HUDEP-2 (cell line): ENCODE measurements around the gene ZNF687.
"Not testable (repeated sequence)": the region's sequence is repeated elsewhere in the genome, so short reads cannot be mapped to it uniquely, and the experiment has no call there.

ENCODE experiments used
- DNase-seq, 76 experiments: peaks; one replicate each; lab custom pipeline; 2025; ENCODE audit not compliant: unreplicated experiment in 76 of 76; lab: John Stamatoyannopoulos, UW

Gene ZNF687

DNA sequence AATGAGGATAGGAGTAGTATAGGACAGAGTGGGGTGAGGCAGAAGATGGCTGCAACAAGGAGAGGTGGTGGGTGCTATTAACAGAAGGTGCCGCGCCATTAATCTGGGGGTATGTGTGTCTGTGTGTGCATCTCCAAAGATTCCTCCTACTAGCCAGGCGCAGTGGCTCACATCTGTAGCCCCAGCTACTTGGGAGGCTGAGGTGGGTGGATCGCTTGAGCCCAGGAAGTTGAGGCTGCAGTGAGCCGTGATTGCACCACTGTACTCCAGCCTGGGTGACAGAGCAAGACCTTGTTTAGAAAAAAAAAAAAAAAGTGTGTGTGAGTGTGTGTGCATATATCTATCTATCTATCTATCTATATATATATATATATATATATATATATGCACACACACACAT is 6.8 kb upstream of the ZNF687 start:
- not testable (repeated sequence) for DNase-seq

DNA sequence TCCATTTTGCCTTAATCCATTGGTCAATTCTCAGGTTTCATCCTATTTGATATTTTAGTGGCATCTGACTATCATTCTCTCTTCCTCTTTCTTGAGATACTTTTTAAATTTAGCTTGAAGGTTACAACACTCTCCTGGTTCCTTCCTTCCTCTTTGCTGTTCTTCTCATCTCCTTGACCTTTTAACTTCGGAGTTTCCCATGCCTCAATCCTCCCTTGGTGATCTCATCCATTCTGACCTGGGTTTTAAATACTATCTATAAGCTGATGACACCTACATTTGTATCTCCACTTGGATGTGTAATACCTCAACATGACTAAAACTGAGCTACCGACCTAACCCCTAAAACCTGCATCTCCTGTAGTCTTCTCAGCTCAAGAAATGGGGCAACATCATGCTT is 4.8 kb upstream of the ZNF687 start:
- DNase-seq, result no peak

DNA sequence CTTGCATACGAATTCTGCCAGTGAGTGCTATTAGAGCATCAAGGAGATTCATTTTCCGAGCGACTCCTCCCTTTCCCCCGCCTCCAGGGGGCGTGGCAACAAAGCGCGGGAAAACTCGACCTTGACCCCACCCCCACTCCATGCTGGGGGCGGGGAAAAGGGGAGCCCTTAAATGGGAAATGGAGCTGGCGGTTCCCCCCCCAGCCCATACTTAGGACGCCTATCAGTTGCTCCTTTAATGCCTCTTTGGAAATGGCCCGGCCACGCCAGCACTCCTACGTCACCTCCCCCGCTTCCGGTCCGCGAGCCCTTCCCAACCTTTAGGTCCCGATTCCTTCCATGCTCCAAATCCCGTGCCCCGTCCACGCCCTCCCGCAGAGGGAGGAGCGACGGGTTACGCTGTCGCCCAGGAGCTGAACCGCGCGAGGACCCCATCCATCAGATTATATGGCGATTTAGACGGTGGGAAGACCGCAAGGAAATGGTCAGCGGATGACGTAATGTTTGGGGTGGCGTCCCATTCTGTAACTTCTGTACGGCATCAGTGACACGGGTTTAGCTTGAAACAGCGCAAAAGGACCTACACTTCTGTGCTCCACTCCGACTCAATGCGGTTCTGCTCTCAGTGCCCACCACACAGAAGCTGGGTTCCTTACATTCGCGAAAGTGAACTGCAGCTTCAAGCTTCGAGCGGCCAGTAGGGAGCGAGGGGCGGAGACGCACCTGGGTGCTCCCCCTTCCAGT is 702 bp upstream of the ZNF687 start:
- DNase-seq, result peak in 75 of 76 experiments; percentile 66 to 99 (median 95)

DNA sequence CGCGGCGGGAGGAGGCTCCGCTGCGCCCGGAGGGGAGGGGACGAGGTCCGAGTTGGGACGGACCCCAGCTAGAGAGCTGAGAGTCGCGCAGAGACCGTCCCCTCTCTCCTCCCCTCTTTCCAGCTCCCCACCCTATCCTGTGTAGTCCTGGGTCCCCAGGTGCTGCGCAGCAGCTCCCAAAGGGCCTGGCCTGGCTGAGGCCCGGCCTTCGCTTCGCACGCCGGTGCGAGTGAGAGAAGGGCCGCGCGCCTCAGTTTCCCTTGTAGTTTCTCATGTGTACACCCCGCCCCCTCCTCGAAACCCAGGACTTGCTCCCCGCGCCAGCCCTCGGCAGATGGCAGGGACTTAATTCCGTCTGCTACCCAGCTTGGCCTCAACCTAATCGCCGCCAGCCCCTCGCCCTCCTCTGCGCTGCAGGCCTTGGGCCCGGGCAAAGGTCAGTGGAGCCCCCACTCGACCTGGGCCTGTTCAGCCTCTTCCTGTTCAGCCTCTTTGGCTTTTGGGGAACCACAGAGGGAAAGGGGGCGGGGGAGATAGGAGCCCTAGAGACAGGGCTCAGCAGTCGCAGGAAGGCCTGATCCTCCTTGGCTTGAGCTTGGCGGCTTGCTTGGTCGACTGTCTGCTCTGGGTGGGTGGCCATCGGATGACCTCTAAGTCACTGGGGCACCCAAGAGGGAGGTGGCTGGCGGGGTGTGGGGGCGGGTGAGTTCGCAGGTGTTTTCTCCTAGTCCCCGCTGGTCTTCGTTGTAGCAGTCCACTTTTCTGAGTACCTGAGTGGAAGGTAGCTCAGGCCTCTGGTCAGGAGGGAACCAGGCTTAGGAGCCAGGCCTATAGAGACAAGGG is 1.0 kb downstream of the ZNF687 start:
- peak in 1 of 76 experiments; percentile 28 for DNase-seq

DNA sequence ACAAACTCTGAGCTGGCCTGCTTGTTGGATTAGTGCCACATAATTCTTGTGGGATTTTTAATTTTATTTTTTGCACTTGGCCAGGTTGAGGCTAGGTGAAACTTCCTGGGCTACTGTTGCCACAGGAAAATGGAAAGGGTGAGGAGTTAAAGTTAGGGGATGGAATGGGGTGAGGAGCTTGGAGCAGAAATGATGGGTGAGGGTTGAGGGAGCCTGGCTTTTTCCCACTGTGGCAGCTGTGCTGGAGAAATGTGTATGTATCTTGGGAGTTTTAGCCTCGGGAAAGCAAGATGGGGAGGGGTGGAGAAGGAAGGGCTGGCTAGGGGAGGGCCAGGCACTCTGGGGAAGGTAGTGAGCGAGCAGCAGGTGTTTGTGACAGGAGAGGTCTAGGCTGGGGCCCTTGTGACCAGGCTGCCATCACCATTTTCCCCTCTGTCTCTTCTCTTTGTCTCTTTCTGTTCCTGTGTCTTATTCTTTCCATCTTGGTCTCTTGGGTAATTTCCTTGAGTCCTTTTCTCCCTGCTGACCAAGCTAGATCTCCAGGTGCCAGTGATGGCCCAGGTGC is 2.0 kb downstream of the ZNF687 start:
- DNase-seq, result no peak

DNA sequence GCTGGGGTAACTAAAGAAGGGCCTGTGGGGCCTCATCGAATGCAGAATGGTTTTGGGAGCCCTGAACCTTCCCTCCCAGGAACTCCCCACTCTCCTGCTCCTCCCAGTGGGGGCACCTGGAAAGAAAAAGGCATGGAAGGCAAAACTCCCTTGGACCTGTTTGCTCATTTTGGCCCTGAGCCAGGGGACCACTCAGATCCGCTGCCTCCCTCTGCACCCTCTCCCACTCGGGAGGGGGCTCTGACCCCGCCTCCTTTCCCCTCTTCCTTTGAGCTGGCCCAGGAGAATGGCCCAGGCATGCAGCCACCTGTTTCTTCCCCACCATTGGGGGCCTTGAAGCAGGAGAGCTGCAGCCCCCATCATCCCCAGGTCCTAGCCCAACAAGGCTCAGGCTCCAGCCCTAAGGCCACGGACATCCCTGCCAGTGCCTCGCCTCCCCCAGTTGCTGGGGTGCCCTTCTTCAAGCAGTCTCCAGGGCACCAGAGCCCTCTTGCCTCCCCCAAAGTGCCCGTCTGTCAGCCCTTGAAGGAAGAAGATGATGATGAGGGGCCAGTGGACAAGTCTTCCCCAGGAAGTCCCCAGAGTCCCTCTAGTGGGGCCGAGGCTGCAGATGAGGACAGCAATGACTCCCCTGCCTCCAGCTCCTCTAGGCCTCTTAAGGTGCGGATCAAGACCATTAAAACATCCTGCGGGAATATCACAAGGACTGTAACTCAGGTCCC is 4.7 kb downstream of the ZNF687 start:
- no peak for DNase-seq

DNA sequence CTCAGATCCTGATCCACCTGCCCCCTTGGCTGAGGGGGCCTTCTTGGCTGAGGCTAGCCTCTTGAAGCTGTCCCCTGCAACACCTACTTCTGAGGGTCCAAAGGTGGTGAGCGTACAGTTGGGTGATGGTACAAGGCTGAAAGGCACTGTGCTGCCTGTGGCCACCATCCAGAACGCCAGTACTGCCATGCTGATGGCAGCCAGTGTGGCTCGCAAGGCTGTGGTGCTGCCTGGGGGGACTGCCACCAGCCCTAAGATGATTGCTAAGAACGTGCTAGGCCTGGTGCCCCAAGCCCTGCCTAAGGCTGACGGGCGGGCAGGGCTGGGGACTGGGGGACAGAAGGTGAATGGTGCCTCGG is 5.2 kb downstream of the ZNF687 start:
- DNase-seq, result no peak

DNA sequence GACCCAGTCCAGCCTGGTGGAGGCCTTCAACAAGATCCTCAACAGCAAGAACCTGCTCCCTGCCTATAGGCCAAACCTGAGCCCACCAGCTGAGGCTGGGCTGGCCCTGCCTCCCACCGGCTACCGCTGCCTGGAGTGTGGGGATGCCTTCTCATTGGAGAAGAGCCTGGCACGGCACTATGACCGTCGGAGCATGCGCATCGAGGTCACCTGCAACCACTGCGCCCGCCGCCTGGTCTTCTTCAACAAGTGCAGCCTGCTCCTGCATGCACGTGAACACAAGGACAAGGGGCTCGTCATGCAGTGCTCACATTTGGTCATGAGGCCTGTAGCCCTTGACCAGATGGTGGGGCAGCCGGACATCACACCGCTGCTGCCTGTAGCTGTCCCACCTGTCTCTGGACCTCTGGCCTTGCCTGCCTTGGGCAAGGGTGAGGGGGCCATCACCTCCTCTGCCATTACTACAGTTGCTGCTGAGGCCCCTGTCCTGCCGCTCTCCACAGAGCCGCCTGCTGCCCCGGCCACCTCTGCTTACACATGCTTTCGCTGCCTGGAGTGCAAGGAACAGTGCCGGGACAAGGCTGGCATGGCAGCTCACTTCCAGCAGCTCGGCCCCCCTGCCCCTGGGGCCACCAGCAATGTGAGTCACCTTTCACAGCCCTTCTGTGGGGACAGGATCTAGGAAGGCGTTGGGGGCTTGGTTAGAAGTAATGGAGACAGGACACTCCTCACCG is 5.8 kb downstream of the ZNF687 start:
- no peak for DNase-seq

DNA sequence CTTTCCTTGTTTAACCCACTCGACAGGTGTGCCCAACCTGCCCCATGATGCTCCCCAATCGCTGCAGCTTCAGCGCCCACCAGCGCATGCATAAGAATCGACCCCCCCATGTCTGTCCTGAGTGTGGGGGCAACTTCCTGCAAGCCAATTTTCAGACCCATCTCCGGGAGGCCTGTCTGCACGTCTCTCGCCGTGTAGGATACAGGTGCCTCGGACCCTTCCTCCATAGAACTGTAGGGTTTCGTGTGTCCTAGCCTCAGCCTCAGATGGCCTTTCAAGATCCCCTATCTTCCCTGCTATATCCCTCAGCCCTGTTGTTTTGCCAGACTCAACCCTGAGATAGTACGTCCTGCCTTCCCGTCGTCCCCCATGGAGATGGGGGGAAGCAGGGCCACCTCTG is 6.4 kb downstream of the ZNF687 start:
- no peak for DNase-seq

DNA sequence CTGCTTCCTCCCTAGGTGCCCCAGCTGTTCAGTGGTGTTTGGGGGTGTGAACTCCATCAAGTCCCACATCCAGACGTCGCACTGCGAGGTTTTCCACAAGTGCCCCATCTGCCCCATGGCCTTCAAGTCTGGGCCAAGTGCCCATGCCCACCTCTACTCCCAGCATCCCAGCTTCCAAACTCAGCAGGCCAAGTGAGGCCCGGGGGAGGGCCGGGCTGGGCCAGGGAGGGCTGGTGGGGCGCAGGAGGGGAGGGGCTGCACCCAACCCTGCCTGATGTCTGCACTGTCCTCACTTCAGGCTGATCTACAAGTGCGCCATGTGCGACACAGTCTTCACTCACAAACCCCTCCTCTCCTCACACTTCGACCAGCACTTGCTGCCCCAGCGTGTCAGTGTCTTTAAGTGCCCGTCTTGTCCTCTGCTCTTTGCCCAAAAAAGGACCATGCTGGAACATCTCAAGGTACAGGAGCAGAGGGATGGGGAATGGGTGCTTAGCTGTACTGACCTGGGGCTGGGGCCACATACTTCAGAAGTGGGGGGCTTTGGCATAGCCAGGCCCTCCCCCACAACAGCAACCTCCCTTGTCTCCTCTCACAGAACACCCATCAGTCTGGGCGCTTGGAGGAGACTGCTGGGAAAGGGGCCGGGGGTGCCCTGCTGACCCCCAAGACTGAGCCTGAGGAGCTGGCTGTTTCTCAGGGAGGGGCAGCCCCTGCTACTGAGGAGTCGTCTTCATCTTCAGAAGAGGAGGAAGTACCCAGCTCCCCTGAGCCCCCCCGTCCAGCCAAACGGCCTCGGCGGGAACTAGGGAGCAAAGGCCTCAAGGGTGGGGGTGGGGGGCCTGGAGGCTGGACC is 7.2 kb downstream of the ZNF687 start:
- DNase-seq, result no peak

DNA sequence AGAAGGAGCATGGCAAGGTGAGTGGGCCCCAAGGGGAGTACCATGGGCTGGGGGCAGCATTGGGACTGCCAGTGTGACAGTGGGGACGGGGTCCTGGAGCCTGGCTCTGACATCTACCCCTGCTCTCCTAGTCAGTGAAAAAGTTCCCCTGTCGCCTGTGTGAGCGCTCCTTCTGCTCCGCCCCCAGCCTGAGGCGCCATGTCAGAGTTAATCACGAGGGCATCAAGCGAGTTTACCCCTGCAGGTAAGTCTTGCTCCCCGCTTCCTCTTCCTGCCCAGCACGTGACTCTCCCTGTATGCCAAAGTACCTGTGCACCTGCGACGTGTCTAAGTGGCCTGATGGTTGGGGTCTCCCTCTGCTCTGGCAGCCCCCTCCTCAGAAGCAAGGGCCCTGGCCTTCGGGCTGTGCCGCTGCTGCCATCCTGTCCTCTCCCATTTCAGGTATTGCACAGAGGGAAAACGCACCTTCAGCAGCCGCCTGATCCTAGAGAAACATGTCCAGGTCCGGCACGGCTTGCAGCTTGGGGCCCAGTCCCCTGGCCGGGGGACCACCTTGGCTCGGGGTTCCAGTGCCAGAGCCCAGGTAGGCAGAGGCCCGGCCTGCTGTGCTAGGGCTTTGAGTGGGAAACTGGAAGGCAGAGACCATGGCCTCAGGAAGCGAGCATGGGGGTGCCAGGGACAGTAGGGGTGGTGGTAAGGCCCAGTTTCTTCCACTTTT is 8.1 kb downstream of the ZNF687 start:
- DNase-seq, result no peak

DNA sequence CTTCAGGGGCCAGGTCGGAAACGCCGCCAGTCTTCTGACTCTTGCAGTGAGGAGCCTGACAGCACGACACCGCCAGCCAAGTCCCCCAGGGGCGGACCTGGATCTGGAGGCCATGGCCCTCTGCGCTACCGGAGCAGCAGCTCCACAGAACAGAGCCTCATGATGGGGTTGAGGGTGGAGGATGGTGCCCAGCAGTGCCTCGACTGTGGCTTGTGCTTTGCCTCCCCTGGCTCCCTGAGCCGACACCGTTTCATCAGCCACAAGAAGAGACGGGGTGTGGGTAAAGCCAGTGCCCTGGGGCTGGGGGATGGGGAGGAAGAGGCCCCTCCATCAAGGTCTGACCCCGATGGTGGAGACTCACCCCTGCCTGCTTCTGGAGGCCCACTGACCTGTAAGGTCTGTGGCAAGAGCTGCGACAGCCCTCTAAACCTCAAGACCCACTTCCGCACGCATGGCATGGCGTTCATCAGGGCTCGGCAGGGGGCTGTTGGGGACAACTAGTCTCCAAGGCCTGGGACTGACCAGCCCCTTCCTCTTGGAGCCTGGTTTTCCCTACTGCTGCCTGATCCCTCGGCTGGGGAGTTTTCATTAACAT is 8.7 kb downstream of the ZNF687 start:
- no peak for DNase-seq

DNA sequence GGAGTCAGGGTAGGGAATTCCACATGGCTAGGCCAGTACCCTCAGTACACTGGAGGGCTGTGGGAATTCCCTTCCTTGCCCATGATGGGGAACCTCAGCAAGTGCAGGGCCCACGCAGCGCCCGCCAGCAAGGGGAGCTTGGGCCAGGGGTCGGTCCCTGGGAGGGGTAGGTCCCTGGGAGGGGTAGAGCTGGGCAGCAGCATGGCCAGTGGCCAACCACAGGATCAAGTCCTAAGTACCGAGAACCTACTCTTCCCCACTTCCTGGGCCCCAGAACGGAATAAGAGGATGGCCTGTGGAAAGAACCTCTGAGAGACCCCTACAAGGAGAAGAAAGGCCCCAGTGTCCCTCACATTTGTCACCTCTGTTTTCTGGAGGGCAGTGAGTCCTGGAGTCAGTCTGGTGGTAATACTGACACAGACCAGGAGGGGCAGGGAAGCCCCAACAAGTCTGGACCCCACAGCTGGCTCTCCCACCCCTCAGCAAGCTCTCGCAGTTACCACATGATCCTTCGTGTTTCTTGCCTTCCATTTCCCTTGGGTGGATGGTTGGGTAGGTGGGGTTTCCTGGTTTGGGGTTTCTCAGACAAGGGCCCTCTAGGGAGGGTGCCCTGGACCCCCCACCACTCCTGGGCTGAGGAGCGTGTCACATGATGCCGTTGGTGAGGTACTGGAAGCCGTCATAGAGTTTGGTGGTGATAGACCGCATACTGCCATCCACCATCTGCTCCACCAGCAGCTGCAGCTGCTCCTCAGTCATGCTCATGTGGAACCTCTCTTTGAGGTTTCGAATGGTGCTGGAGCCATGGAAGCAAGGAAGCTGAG is 10.3 kb downstream of the ZNF687 start:
- no peak for DNase-seq

DNA sequence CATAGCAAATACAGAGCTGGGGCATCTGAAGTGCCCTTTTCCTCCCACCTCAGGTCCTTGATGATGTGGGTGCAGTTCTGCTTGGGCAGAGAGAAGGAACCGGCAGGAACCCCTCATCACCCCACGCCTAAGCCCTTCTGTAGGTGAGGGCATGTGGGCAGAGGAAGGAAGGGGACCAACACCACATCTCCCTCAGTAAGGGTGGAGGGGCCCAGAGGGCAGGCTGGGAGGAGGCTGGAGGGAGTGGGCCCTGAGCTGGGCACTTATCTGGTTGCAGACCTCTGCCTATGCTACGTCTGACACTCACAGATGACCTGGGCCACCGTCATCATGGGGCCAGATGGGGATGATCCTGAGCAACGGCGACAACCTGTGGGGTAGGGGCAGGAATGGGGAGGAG is 11.0 kb downstream of the ZNF687 start:
- no peak for DNase-seq

DNA sequence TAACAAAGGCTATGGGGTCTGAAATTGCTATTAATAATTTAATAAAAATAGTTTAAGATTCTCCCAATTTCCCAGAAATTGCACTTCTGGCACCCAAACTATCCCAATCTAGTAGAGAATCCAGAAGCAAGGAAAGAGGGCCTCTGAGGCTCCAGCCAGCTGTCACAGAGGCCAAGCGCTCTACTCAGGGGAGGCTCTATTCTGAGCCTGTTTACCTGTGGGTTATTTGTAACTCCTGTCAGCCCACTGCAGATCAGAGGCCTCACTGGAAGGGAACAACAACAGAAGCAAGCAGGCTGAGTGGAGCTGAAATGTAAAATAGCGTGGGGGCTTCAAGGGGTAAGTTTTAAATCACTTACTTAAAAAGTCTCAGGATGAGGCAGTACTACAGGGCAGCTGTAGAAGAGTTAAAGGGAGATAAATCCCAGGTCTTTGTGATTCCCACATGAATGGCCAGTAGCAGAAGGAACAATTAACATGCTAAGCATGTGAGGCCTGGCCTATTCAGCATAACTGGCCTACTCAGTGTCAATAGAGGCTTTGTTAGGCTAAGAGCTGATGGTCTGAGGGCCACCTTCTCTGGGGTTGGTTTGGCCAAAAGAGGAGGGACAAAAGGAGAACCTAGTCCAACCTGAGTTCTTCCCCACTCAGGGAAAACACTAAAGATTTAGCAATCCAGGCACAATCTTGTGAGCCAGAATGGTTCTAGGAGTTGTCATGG is 12.8 kb downstream of the ZNF687 start:
- DNase-seq, result no peak

DNA sequence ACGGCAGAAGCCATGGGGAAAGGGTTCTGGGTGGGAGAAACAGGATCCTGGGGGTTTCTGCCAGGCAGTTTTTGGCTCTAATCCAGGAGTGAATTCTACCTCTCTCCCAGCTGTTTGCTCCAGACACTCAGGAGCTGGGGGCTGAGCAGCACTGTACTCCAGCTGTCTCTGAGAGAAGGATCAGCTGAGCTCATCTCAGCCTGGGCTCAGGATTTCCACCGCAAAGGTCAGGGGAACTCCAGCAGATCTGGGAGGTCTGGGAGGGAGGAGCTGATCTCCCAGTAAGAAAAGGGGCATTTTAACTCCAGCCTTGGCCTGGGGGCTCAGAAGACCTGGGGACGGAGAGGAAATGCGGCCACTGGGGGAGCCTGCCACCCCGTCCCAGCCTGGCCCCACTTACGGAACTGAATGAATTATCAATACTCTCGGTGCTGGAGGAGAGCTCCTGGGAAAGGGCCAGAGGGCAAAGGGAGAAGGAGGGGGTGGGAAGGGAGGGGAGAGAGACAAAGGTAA is 27.8 kb downstream of the ZNF687 start:
- DNase-seq, result no peak

DNA sequence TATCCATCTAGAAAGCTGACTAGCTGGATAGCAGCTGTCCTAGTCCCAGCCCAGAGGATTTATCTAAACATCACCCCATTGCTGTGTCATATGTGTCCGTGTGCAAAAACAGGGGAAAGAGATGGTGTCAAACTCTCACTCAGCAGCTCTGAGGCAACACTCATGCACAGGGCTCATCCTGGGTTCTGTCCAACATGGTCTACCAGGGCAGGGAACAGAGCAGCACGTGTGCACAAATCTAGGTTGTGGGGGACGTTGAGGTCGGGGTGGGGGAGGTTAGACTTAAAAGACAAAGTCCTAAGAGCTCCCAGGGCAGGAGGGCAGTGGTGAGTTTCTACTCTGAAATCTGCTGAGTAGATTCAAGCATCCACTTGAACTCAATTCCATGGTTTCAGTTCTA is 28.9 kb downstream of the ZNF687 start:
- DNase-seq, result no peak
